Mucosa of stomach (tissue), 1 donor: ENCODE data around the gene PFN2.
"Not testable (repeated sequence)": the region's sequence is repeated elsewhere in the genome, so short reads cannot be mapped to it uniquely, and the experiment has no call there.

Experiments used
- H3K27me3 ChIP-seq: one replicate; pipeline ENCODE4 v1.7.0; 2013; ENCODE audit warnings: mild to moderate bottlenecking, low read length; ENCODE audit not compliant: control insufficient read depth, insufficient read depth
- H3K36me3 ChIP-seq: one replicate; pipeline ENCODE4 v1.7.0; 2013; ENCODE audit warnings: low read length; ENCODE audit not compliant: control insufficient read depth, insufficient read depth
- H3K4me1 ChIP-seq: one replicate; pipeline ENCODE4 v1.7.0; 2013; ENCODE audit warnings: mild to moderate bottlenecking, low read length; ENCODE audit not compliant: control insufficient read depth, insufficient read depth
- H3K4me3 ChIP-seq: one replicate; pipeline ENCODE4 v1.7.0; 2013; ENCODE audit warnings: low read length
- H3K9ac ChIP-seq: one replicate; pipeline ENCODE4 v1.7.0; 2013; ENCODE audit warnings: mild to moderate bottlenecking, low read length, moderate library complexity
- H3K9me3 ChIP-seq: one replicate; pipeline ENCODE4 v1.7.0; 2013; ENCODE audit warnings: mild to moderate bottlenecking, low read length, moderate library complexity; ENCODE audit not compliant: control insufficient read depth
- donor health status: Pancreatic carcinoma.

The PFN2 gene

DNA sequence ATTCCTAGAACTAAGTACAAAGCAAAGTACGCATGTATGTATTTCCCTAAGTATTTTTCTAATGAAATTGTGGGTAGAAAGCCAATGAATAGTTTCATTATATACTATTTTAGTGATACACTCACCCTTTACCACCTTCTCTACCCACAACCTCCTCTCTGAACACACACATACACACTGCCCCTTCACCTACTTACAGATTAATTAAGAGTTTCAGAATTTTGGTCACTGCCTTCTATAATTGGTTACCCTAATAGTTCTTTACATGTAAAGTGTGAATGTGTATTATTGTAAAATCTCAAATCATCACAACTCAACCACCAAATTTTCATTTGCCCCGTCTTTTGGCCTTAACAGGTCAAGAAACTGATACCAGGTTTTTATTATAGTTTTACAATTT, 7.2 kb downstream of the PFN2 start:
- H3K9me3 ChIP-seq, result no peaks in the 10 kb centered on the region
- H3K4me3 ChIP-seq, result no peak overlapping the region
- no peaks in the 10 kb centered on the region for H3K4me1 ChIP-seq
- no peaks in the 10 kb centered on the region for H3K36me3 ChIP-seq
- H3K9ac ChIP-seq, result no peak overlapping the region
- H3K27me3 ChIP-seq, result no peaks in the 10 kb centered on the region

DNA sequence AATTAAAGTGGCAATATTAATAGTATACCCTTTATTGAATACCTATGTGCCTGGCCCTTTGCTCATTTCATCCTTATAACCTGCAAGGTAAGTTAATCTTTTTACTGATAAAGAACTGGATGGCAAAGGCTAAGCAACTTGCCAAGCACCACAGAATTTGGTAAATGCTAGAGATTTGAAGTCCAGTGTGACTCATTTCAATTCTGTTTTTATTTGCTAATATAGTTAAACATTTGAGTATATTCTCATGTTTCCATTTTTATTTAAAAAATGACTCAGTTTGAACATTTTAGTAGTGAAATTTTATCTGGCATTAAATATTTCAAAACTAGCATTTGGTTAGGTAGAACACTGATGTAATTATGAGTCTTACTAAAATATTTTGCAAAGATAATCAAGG, 11.3 kb downstream of the PFN2 start:
- Histone ChIP-seq H3K27me3 (no peaks in the 10 kb centered on the region), H3K4me1 (no peaks in the 10 kb centered on the region), H3K4me3 (no peak overlapping the region), H3K36me3 (no peaks in the 10 kb centered on the region), H3K9me3 (no peaks in the 10 kb centered on the region), H3K9ac (no peak overlapping the region)

- no peak overlapping the region for H3K4me3 ChIP-seq
- no peaks in the 10 kb centered on the region for H3K36me3 ChIP-seq
- no peak overlapping the region for H3K9ac ChIP-seq
- no peaks in the 10 kb centered on the region for H3K9me3 ChIP-seq
- no peaks in the 10 kb centered on the region for H3K27me3 ChIP-seq
- no peaks in the 10 kb centered on the region for H3K4me1 ChIP-seq
Measured at GRCh38 chr3:149958171-149958796, 12.4 kb downstream of the PFN2 start.

DNA sequence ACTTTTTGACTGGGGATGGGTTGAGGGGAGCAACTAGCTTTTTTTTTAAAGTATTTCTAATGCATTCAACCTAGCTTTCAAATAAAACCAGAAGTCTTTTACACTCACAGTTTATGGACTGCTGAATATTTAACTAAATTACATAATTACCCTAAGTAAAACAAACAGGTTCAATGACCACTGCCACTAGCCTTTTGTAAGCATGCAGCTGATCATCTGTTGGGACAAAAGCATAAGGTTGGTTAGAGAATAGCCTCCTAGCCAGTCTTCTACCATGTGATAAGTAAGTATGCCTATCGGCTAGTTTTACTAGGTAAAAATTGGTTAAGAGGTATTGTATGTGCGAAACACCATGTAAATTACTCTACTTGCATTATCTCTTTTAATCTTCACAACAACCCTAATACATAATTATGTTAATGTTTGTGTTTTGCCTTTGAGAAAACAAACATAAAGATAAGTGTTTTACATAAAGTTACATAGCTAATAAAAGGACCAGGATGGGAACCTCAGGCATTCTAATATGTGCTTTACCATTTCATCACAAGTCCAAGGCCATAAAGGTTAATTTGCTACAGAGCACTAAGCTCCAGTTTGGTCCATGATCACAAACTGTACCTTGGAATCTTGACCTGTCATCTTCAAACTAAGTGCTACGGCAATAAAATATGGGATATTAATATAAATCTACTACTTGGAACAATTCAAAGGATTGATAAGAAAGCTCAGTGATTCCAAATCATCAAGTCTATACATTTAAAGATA, 13.2 kb downstream of the PFN2 start:
- Histone ChIP-seq H3K36me3 (no peaks in the 10 kb centered on the region), H3K9ac (no peak overlapping the region), H3K4me1 (no peaks in the 10 kb centered on the region), H3K4me3 (no peak overlapping the region), H3K27me3 (no peaks in the 10 kb centered on the region), H3K9me3 (no peaks in the 10 kb centered on the region)

- Histone ChIP-seq H3K9ac (no peak overlapping the region), H3K4me3 (no peak overlapping the region), H3K9me3 (no peaks in the 10 kb centered on the region), H3K36me3 (no peaks in the 10 kb centered on the region), H3K4me1 (no peaks in the 10 kb centered on the region), H3K27me3 (no peaks in the 10 kb centered on the region)
Measured at GRCh38 chr3:149955449-149955848, 15.2 kb downstream of the PFN2 start.

GRCh38 chr3:149954812-149955211, 15.9 kb downstream of the PFN2 start:
- H3K9ac ChIP-seq, result no peak overlapping the region
- no peaks in the 10 kb centered on the region for H3K36me3 ChIP-seq
- H3K27me3 ChIP-seq, result no peaks in the 10 kb centered on the region
- no peaks in the 10 kb centered on the region for H3K9me3 ChIP-seq
- H3K4me3 ChIP-seq, result no peak overlapping the region
- H3K4me1 ChIP-seq, result no peaks in the 10 kb centered on the region

DNA sequence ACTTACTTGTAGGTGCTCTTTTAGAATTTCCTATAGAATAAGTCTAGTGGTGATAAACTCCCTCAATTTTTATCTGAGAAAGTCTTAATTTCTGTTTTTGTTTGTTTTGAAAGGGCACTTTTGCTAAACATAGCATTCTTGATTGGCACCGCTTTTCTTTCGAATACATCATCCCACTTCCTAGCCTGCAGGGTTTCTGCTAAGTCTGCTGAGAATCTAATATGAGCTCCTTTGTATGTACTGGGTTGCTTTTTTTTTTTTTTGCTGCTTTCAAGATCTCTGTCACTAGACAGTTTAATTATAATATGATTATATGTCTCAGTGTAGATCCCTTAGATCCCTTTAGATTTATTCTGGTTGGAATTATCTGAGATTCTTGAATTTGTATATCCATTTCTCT, 21.5 kb downstream of the PFN2 start:
- H3K9ac ChIP-seq, result no peak overlapping the region
- H3K4me1 ChIP-seq, result no peaks in the 10 kb centered on the region
- no peaks in the 10 kb centered on the region for H3K36me3 ChIP-seq
- H3K27me3 ChIP-seq, result no peaks in the 10 kb centered on the region
- H3K9me3 ChIP-seq, result no peaks in the 10 kb centered on the region
- no peak overlapping the region for H3K4me3 ChIP-seq

DNA sequence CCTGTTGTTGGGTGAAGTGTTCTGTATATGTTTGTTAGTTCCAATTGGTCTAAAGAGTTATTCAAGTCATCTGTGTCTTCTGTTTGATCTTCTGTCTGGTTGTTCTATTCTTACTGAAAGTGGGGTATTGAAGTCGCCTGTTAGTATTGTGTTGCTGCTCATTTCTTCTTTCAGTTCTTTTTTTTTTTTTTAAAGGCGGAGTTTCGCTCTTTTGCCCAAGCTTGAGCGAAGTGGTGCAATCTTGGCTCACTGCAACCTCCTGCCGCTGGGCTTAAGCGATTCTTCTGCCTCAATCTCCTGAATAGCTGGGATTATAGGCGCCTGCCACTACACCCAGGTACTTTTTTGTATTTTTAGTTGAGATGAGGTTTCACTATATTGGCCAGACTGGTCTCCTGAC, 23.5 kb downstream of the PFN2 start:
- no peaks in the 10 kb centered on the region for H3K9me3 ChIP-seq
- no peak overlapping the region for H3K4me3 ChIP-seq
- no peaks in the 10 kb centered on the region for H3K27me3 ChIP-seq
- no peaks in the 10 kb centered on the region for H3K4me1 ChIP-seq
- no peak overlapping the region for H3K9ac ChIP-seq
- H3K36me3 ChIP-seq, result no peaks in the 10 kb centered on the region

- not testable (repeated sequence) for H3K9me3 ChIP-seq, H3K4me1 ChIP-seq, H3K27me3 ChIP-seq, H3K4me3 ChIP-seq, H3K9ac ChIP-seq, H3K36me3 ChIP-seq
Measured at GRCh38 chr3:149943966-149944365, 26.7 kb downstream of the PFN2 start.

DNA sequence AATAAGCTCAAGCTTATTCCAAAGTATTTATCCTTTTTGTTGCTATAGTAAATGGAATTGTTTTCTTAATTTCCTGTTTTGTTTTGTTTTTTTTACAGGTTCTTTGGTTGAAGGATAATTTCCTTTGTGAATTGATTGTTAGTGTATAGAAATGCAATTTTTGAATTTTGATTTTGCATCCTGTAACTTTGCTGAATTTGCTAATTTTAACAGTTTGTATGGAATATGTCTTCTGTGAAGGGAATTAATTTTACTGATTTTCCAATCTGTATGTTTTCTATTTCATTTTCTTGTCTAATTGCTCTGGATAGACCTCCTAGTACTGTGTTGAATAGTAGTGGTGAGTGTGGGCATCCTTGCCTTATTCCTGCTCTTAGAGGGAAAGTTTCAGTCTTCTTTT, 28.3 kb downstream of the PFN2 start:
- H3K4me3 ChIP-seq, result no peak overlapping the region
- H3K27me3 ChIP-seq, result no peaks in the 10 kb centered on the region
- H3K4me1 ChIP-seq, result no peaks in the 10 kb centered on the region
- no peak overlapping the region for H3K9ac ChIP-seq
- H3K9me3 ChIP-seq, result no peaks in the 10 kb centered on the region
- no peaks in the 10 kb centered on the region for H3K36me3 ChIP-seq

GRCh38 chr3:149941946-149942345, 28.7 kb downstream of the PFN2 start:
- H3K9me3 ChIP-seq, result no peaks in the 10 kb centered on the region
- no peak overlapping the region for H3K9ac ChIP-seq
- peaks cover under 1% of the 10 kb centered on the region for H3K4me1 ChIP-seq
- no peaks in the 10 kb centered on the region for H3K36me3 ChIP-seq
- no peak overlapping the region for H3K4me3 ChIP-seq
- H3K27me3 ChIP-seq, result no peaks in the 10 kb centered on the region

DNA sequence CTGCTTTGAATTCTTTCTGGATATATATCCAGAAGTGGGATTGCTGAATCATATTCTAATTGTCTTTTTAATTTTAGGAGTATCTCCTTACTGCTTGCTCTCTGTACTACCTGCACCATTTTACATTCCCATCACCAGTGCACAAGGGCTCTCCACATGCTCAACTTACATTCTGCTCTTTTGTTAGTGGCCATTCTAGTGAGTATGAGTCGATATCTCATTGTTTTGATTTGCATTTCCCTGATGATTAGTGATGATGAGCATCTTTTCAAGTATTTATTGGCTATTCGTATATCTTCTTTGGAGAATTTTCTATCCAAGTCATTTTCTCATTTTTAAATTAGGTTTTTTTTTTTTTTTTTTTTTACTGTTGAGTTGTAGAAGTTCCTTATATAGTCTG, 29.5 kb downstream of the PFN2 start:
- no peaks in the 10 kb centered on the region for H3K9me3 ChIP-seq

More for the DNA sequence above, 29.5 kb downstream of the PFN2 start:
- Histone ChIP-seq H3K9ac (no peak overlapping the region), H3K4me1 (peaks cover 6% of the 10 kb centered on the region), H3K27me3 (no peaks in the 10 kb centered on the region), H3K4me3 (no peak overlapping the region), H3K36me3 (no peaks in the 10 kb centered on the region)
